Measurements from ENCODE around the gene WDR86. TPM values are rescaled to one million over a fixed set of nuclear protein-coding genes. Genes with fewer than 3 reads are reported as not detected.
A peak's percentile ranks its signal among the peaks of the same experiment; 100 is the strongest.

Gene WDR86
- total and polyA plus RNA-seq, 2 of the 8 experiments (the other 6 are each of a cell fraction or from before 2014, with no cell fraction given), result 12.7 to 15.8 TPM

- Histone ChIP-seq H3K4me2 (ENCODE audit: insufficient read depth in 1 of 2, low read depth in 2 of 2, low read length in 2 of 2) (no peak overlapping the region), H3K27ac (ENCODE audit: low read depth, low read length) (no peak overlapping the region)
- WGBS, 2 experiments (ENCODE audit: extremely low coverage in 1 of 2, insufficient coverage in 1 of 2, insufficient read length in 1 of 2, insufficient replicate concordance in 2 of 2, low coverage in 1 of 2, low lambda C conversion rate in 2 of 2, missing lambda C conversion rate in 1 of 2), result 90% methylated on average over 6 of the region's 9 CpGs; no CpG with 5 or more reads in 1 of the 2 experiments
Observed at GRCh38 chr7:151405056-151405455, 4.8 kb downstream of the WDR86 start.

More at GRCh38 chr7:151405056-151405455, 4.8 kb downstream of the WDR86 start:
- peaks cover 0 to 2% of the 10 kb centered on the region in 2 experiments for H4K20me1 ChIP-seq (replicated peaks in 1 of 2; ENCODE audit: control insufficient read depth in 1 of 2, insufficient read depth in 2 of 2, low read length in 2 of 2)
- DNase-seq (ENCODE audit: low read depth in 1 of 2, low spot score in 2 of 2) (no peak), FAIRE-seq (no peak)
- H3K9ac ChIP-seq (replicated peaks in 1 of 4; ENCODE audit: extremely low read depth in 1 of 4, low read depth in 3 of 4, low read length in 3 of 4), result no peak overlapping the region
- H2AFZ ChIP-seq (ENCODE audit: low read length), result no peak overlapping the region
- 0 out of 2 replicates have a peak overlapping the region, but pooled peaks have one; percentile 27 for H2BK12ac ChIP-seq (ENCODE audit: low read depth, low read length)
- no peak overlapping the region for H2BK5ac ChIP-seq (ENCODE audit: low read depth, low read length)
- no peak overlapping the region for H3K56ac ChIP-seq (replicated peaks; ENCODE audit: insufficient read length, low read depth, low read length)
- POLR2A ChIA-PET (ENCODE audit: partially characterized antibody), result interaction anchor here (0.8 to 2.3 kb wide), 2 partner anchors 11 to 113 kb away, joined by 3 to 5 read pairs; no protein-coding TSS in a partner anchor
- peaks cover 0 to 12% (median 7%) of the 10 kb centered on the region in 4 experiments; a peak in 4 of 7 replicates for H3K27me3 ChIP-seq (replicated peaks in 1 of 4; ENCODE audit: control insufficient read depth in 3 of 4, extremely low read depth in 1 of 4, insufficient read depth in 3 of 4, low read length in 3 of 4)
- no peaks in the 10 kb centered on the region for H3K79me2 ChIP-seq (ENCODE audit: control insufficient read depth in 1 of 2, insufficient read depth in 2 of 2, low read length in 2 of 2)
- H3K18ac ChIP-seq (ENCODE audit: extremely low read depth, low read length), result no peak overlapping the region
- no peak overlapping the region; the same call in 1 of the 2 replicates for H4K8ac ChIP-seq (ENCODE audit: extremely low read depth, insufficient read depth, low read length)
- peaks cover 16% of the 10 kb centered on the region for H3K23me2 ChIP-seq (ENCODE audit: low read depth, low read length)
- no peak overlapping the region for H3K4me3 ChIP-seq (ENCODE audit: extremely low read depth in 1 of 4, insufficient read depth in 2 of 4, low read depth in 3 of 4, low read length in 4 of 4)
- no peaks in the 10 kb centered on the region for H3K9me3 ChIP-seq (ENCODE audit: insufficient read depth in 2 of 2, low read depth in 1 of 2, low read length in 1 of 2)
- TF ChIP-seq SIN3A (conservative IDR thresholded peaks at IDR 0.05 in 1 of 2, IDR thresholded peaks at IDR 0.05 in 1 of 2; ENCODE audit: low read depth in 1 of 2, low read length in 2 of 2) (no peak), TCF12 (IDR thresholded peaks at IDR 0.05; ENCODE audit: low read depth, low read length) (no peak), CHD1 (IDR thresholded peaks at IDR 0.05; ENCODE audit: low read depth, low read length) (no peak), PHF8 (conservative IDR thresholded peaks at IDR 0.05; ENCODE audit: low read depth, low read length) (no peak), POLR2AphosphoS5 (IDR thresholded peaks at IDR 0.05; ENCODE audit: low read depth, low read length) (no peak), BCL11A (IDR thresholded peaks at IDR 0.05; ENCODE audit: low read depth in 2 of 2, low read length in 2 of 2) (no peak), EGR1 (IDR thresholded peaks at IDR 0.05; ENCODE audit: borderline replicate concordance, low read depth, low read length) (no peak), KDM5A (IDR thresholded peaks at IDR 0.05; ENCODE audit: low read length) (no peak), CTBP2 (IDR thresholded peaks at IDR 0.05; ENCODE audit: borderline replicate concordance, insufficient read depth, insufficient read length, low read length) (no peak), JUN (IDR thresholded peaks at IDR 0.05; ENCODE audit: low read depth, low read length) (no peak)
- CTCF ChIA-PET (ENCODE audit: partially characterized antibody), result interaction anchor here (0.6 to 2.7 kb wide), 2 partner anchors 18 to 43 kb away, joined by 3 to 15 read pairs; no protein-coding TSS in a partner anchor
- H3K14ac ChIP-seq (ENCODE audit: insufficient read length), result no peak overlapping the region
- H3K23ac ChIP-seq (ENCODE audit: insufficient read length), result no peak overlapping the region
- no peaks in the 10 kb centered on the region; a peak in 1 of 8 replicates for H3K36me3 ChIP-seq (ENCODE audit: control insufficient read depth in 2 of 4, insufficient read depth in 4 of 4, low read length in 3 of 4)
- no peak overlapping the region for H2BK15ac ChIP-seq (ENCODE audit: low read length)
- peak overlapping the region; percentile 7 for H4K91ac ChIP-seq (replicated peaks; ENCODE audit: insufficient read length, low read length)
- no peak overlapping the region for H2BK120ac ChIP-seq (replicated peaks; ENCODE audit: low read depth, low read length)
- peaks cover 2 to 17% (median 11%) of the 10 kb centered on the region in 4 experiments for H3K4me1 ChIP-seq (replicated peaks in 1 of 4; ENCODE audit: control insufficient read depth in 3 of 4, insufficient read depth in 4 of 4, low read length in 3 of 4)
- no peak overlapping the region for H2BK20ac ChIP-seq (ENCODE audit: low read length)
- H3K79me1 ChIP-seq (ENCODE audit: low read depth, low read length), result no peaks in the 10 kb centered on the region; the same call in 1 of the 2 replicates
- 0 out of 2 replicates have a peak overlapping the region, but pooled peaks have one; percentile 24 for H2AK5ac ChIP-seq (ENCODE audit: low read depth, low read length)
- H3K4ac ChIP-seq (replicated peaks; ENCODE audit: insufficient read length, low read depth, low read length), result no peak overlapping the region
- H4K5ac ChIP-seq (ENCODE audit: insufficient read length, low read depth, low read length), result no peak overlapping the region
